Epithelial cell of proximal tubule (primary cell): ENCODE data around the gene FAM114A1. TPM values are rescaled to one million over a fixed set of nuclear protein-coding genes. Genes with fewer than 3 reads are reported as not detected.
"Not testable (repeated sequence)": the region's sequence is repeated elsewhere in the genome, so short reads cannot be mapped to it uniquely, and the experiment has no call there.

Source experiments
- DNase-seq: peaks from one replicate; pipeline ENCODE4 v3.0.0-alpha.2; 2011; ENCODE audit warnings: low read depth
- H3K4me3 ChIP-seq: 2 replicates; pipeline ENCODE4 v1.5.1; 2011; ENCODE audit warnings: low read depth, mild to moderate bottlenecking, low read length
- total RNA-seq: library from RNA; depleted of rRNA; stranded (reverse); fragments of >200 nt; gene quantifications from 2 replicates; pipeline ENCODE4 v1.2.3, GENCODE V29; 2015
- TF ChIP-seq, protein P1 (sequence below): conservative IDR thresholded peaks from 2 replicates; pipeline ENCODE4 v1.5.1; 2012; ENCODE audit warnings: low read depth, mild to moderate bottlenecking, low read length

The FAM114A1 gene
- total RNA-seq, 1 donor from 2014 or later, result 61.5 TPM

DNA sequence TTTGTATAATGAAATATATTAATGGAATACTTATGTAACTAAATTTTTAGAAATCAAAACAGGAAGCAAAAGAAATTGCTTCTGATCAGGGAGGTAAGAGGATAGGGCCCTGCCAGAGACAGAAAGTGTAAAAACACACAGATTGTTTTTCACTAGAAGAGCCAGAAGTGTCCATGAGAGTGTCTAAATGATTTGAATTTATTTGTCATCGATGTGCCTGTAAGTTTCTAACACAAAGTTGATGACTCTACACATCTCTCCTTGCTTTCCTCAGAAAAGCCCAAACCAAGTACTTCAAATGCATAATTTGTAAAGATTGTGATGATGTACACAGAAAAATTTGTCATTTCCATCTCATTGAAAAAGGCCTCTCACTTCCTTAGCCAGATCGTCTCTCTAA lies 84.0 kb downstream of the FAM114A1 start:
- DNase-seq, result no peak
- no peak overlapping the region for H3K4me3 ChIP-seq
- TF ChIP-seq, protein P1, sequence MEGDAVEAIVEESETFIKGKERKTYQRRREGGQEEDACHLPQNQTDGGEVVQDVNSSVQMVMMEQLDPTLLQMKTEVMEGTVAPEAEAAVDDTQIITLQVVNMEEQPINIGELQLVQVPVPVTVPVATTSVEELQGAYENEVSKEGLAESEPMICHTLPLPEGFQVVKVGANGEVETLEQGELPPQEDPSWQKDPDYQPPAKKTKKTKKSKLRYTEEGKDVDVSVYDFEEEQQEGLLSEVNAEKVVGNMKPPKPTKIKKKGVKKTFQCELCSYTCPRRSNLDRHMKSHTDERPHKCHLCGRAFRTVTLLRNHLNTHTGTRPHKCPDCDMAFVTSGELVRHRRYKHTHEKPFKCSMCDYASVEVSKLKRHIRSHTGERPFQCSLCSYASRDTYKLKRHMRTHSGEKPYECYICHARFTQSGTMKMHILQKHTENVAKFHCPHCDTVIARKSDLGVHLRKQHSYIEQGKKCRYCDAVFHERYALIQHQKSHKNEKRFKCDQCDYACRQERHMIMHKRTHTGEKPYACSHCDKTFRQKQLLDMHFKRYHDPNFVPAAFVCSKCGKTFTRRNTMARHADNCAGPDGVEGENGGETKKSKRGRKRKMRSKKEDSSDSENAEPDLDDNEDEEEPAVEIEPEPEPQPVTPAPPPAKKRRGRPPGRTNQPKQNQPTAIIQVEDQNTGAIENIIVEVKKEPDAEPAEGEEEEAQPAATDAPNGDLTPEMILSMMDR, result no peak

DNA sequence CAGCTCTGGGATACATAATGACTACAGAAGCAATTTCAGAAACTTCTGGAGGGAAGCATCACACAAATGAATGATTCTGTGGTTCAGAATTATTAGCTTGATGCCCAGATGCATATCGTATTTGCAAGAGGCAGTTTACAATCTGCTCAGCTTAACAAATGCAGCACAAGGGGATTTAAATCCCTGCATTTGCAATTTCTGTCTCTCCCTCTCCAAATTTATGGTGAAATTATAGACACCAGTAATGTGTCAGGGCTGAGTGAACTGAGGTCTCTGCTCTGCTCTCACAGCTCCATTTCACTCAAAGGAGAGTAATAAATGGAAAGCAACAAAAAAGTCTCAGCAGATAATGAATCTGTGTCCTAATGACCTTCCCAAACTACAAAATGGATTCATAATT lies 84.4 kb downstream of the FAM114A1 start:
- TF ChIP-seq, protein P1, result no peak
- H3K4me3 ChIP-seq, result no peak overlapping the region

DNA sequence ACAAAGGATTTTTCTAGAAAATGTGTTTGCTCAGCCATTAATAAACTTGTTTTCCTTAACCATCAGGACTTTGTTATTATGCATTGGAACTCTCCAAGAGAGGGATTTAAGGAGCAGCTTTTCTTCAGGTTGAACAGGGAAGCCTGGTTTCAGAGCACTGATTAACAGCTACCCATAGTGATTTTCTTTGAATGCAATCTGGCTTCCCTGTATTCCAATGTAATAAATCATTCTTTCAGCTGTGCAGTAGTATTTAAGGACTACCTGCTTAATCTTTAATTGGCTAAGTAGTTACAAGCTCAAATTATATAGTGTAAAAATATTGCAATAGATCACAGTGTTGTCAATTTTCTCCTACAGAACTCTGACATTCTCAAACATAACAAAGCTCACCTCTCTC lies 87.1 kb downstream of the FAM114A1 start:
- no peak overlapping the region for H3K4me3 ChIP-seq
- TF ChIP-seq, protein P1, result no peak
- DNase-seq, result no peak

More for the DNA sequence above, 84.4 kb downstream of the FAM114A1 start:
- DNase-seq, result no peak

DNA sequence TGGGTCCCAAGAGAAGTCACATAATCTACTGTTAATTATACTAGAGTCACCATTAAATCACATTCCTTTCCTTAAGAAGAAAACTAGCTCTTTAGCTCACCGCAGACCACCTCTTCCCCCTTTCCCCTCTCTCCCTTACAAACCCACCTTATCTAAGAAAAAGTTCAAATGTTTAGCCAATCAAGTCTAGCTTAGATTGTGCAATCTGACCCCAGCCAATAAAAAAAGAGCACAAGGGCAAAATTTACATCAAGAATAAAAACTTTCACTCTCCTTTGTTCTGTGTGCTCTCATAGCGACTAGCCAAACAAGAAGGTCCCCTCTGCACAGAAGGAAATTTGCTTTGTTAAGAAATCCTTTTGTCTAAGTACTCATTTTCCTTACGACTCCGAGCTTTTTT lies 88.4 kb downstream of the FAM114A1 start:
- no peak for DNase-seq
- TF ChIP-seq, protein P1, result no peak
- no peak overlapping the region for H3K4me3 ChIP-seq

DNA sequence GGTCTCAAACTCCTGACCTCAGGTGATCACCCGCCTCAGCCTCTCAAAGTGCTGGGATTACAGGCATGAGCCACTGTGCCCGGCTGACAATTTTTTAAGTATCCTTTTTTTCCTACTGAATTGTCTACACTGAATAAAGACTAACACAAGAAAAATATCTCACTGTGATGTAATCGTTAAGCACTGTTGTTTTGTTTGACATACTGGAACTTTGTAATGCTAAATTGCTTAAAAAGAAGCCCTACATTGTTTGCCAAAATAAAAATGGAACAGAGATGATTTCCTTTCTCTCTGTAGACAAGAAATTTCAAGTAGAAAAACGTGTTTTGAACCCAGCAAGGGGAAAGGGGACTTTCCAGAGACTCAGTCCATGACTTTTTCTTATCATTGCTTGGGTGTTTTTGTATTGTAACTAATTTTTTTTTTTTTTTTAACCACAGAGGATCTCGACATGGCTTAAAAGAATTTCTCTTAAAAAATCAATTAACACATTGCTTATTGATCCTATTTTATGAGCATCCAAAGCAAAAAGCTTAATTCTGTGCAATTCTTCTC lies 89.7 kb downstream of the FAM114A1 start:
- DNase-seq, result no peak
- no peak overlapping the region for H3K4me3 ChIP-seq
- TF ChIP-seq, protein P1, result no peak

DNA sequence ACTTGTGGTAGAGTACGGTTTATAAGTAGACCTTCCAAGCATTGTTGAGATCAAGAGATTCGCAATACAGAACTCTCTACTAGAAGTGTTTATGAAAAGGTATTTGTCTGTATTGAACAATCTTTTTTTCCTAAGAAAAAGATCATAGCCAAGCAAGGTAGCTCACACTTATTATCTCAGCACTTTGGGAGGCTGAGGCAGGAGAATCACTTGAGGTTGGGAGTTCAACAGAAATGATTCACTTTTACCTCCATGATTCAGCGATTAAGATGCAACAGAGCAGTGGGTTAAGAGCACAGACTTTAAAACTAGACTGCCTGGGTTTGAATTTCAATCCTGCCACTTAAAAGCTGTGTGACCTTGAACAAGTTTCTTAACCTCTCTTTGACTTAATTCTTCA lies 90.3 kb downstream of the FAM114A1 start:
- TF ChIP-seq, protein P1, result no peak

DNA sequence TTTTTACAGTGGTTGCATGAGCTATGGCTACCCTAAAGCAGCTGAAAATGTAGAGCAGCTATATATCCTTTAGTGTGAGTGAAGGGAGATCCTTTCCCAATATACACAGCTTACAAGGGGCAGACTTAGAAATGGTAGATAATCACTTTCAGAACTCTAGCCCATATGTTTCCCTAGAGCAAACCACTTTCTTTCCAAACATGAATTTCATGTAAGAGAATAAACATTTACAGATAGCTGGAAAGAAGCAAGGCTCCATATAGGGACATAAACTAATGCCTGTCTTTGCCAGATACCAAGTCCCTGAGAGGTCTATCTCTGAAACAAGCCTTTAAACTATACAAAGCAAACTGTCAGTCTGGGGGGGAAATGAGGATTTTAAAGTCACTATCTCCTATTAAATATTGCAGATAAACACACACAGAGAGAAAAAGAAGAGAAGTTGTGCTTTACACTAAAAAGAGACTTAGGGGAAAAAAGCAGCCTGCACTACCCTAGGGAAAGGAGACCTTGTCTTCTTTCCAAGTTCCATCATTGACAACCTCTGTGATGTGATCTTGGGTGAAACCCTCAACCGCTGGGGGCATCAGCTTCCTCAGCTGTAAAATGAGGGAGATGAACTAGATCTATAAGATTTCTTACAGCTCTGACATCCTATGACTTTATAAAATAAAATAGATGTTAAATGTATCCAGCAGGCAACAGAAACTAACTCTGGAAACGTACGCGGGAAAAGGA lies 91.0 kb downstream of the FAM114A1 start:
- TF ChIP-seq, protein P1, result no peak
- H3K4me3 ChIP-seq, result no peak overlapping the region
- no peak for DNase-seq

More for the DNA sequence above, 90.3 kb downstream of the FAM114A1 start:
- H3K4me3 ChIP-seq, result no peak overlapping the region
- no peak for DNase-seq

DNA sequence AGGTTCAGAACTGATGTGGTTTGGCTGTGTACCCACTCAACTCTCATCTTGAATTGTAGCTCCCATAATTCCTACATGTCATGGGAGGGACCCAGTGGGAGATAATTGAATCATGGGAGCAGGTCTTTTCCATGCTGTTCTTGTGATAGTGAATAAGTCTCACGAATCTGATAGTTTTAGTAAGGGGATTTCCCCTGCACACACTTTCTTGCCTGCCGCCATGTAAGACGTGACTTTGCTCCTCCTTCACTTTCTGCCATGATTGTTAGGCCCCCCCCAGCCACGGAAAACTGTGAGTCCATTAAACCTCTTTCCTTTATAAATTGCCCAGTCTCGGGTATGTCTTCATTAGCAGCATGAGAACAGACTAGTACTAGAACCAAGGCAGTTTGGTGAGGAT lies 91.6 kb downstream of the FAM114A1 start:
- H3K4me3 ChIP-seq, DNase-seq: not testable (repeated sequence)
